Measurements from ENCODE around the gene MAN1A1.

DNA sequence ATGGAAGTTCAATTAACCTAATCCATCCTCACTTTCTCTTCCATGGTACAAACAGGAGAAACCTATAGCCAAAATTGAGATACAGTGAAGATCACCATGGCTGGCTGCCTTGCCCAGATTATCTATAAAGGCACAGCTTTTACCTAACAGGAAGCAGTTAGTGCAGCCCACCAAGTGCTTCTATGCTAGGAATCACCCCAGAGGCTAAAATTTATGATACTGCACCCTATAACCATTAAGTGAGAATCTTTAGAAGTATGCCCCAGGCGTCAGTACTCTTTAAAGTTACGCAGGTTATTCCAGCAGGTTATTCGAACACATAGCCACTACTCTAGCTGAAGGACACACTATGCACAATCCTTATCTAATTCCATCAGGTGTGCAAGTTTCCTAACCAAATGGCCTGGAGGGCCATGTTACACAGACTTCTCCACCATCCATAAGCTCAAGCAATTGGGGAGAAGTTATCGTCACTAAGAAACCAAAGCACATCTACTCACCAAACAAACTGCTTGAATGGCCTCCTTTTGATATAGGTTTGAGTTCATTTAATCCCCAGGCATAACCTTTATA is 43.1 kb downstream of the MAN1A1 start:
- TF ChIP-seq, protein P1, sequence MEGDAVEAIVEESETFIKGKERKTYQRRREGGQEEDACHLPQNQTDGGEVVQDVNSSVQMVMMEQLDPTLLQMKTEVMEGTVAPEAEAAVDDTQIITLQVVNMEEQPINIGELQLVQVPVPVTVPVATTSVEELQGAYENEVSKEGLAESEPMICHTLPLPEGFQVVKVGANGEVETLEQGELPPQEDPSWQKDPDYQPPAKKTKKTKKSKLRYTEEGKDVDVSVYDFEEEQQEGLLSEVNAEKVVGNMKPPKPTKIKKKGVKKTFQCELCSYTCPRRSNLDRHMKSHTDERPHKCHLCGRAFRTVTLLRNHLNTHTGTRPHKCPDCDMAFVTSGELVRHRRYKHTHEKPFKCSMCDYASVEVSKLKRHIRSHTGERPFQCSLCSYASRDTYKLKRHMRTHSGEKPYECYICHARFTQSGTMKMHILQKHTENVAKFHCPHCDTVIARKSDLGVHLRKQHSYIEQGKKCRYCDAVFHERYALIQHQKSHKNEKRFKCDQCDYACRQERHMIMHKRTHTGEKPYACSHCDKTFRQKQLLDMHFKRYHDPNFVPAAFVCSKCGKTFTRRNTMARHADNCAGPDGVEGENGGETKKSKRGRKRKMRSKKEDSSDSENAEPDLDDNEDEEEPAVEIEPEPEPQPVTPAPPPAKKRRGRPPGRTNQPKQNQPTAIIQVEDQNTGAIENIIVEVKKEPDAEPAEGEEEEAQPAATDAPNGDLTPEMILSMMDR (optimal IDR thresholded peaks at IDR 0.05 in 1 of 3, IDR thresholded peaks at IDR 0.05 in 1 of 3, conservative IDR thresholded peaks at IDR 0.05 in 1 of 3; ENCODE audit: extremely low read depth in 1 of 3, insufficient read depth in 2 of 3, low read length in 3 of 3): no peak
- TF ChIP-seq EZH2 (IDR thresholded peaks at IDR 0.05; ENCODE audit: low read length): no peak

All from keratinocyte (primary cell).